ENCODE measurements around the gene TPSG1.

TPSG1 gene

DNA sequence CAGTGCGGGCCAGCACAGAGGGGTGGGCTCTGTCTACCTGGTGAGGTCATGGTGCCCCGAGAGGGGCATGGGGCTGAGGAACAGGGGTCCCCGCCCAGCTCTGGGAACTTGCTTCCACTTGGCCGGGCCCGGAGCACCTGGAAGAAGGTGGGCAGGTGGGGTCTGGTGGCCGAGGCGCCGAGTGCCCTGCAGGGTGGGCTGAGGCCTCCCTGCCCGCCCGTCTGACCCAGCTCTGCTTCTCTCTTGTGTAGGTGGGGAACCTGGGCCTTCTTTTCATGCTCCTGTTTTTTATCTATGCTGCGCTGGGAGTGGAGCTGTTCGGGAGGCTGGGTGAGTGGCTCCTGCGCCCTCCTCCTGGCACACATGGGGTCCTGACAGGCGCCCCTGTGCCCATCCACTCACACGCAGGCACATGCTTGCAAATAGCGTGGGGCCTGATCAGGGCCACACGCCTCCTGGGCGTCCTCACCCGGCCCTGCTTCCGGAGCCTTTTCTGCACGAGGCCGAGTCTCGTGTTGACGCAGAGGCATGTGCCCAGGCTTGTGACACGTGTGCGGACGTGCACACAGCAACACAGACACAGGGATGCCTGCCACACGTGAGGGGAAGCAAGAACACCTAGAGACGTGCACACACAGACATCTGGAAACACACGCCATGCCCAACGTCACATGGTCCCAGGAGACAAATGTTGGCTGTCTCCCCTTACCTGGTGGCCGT is 8.2 kb downstream of the TPSG1 start:
- TF ChIP-seq CTCF (conservative IDR thresholded peaks at IDR 0.05; ENCODE audit: low read depth, low read length) = no peak
- H3K4me3 ChIP-seq (ENCODE audit: low read length) = no peak overlapping the region
- no peak for DNase-seq (ENCODE audit: low read depth)

- no peak for TF ChIP-seq CTCF (conservative IDR thresholded peaks at IDR 0.05; ENCODE audit: low read depth, low read length)
- no peak overlapping the region for H3K4me3 ChIP-seq (ENCODE audit: low read length)
- no peak for DNase-seq (ENCODE audit: low read depth)
Observed at GRCh38 chr16:1216296-1216619, 8.8 kb downstream of the TPSG1 start.

GRCh38 chr16:1215574-1216295 is 9.3 kb downstream of the TPSG1 start:
- H3K4me3 ChIP-seq (ENCODE audit: low read length) = no peak overlapping the region
- DNase-seq (ENCODE audit: low read depth) = no peak
- TF ChIP-seq CTCF (conservative IDR thresholded peaks at IDR 0.05; ENCODE audit: low read depth, low read length) = no peak

GRCh38 chr16:1214719-1215118 is 10.3 kb downstream of the TPSG1 start:
- DNase-seq (ENCODE audit: low read depth) = no peak
- H3K4me3 ChIP-seq (ENCODE audit: low read length) = no peak overlapping the region
- TF ChIP-seq CTCF (conservative IDR thresholded peaks at IDR 0.05; ENCODE audit: low read depth, low read length) = no peak

DNA sequence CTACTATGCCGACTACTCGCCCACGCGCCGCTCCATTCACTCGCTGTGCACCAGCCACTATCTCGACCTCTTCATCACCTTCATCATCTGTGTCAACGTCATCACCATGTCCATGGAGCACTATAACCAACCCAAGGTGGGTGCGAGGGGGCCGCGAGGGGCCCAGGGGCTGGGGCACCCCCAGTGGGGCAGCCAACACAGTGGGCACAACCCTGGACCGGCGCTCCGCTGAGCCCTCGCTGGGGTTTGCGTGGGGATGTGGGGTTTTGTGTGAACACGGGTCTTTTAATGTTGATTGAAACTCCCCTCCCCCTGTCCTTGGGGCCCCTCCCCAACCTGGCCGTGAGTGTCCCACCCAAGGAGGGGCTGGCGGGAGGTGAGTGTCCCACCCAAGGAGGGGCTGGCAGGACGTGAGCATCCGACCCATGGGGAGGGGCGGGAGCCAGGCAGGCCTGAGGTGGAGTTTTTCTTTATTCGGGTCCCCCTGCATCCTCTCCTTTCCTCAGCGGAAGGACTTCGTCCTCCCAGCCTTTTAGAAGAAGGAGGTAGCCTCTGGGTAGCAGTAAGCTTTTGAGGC is 11.2 kb downstream of the TPSG1 start:
- DNase-seq (ENCODE audit: low read depth) = no peak
- TF ChIP-seq CTCF (conservative IDR thresholded peaks at IDR 0.05; ENCODE audit: low read depth, low read length) = no peak
- H3K4me3 ChIP-seq (ENCODE audit: low read length) = no peak overlapping the region

GRCh38 chr16:1213231-1213630 is 11.8 kb downstream of the TPSG1 start:
- no peak overlapping the region for H3K4me3 ChIP-seq (ENCODE audit: low read length)
- no peak for TF ChIP-seq CTCF (conservative IDR thresholded peaks at IDR 0.05; ENCODE audit: low read depth, low read length)
- DNase-seq (ENCODE audit: low read depth) = no peak

Measured in retinal pigment epithelial cell (primary cell).